Measurements from ENCODE around the gene RAD51D.

DNA sequence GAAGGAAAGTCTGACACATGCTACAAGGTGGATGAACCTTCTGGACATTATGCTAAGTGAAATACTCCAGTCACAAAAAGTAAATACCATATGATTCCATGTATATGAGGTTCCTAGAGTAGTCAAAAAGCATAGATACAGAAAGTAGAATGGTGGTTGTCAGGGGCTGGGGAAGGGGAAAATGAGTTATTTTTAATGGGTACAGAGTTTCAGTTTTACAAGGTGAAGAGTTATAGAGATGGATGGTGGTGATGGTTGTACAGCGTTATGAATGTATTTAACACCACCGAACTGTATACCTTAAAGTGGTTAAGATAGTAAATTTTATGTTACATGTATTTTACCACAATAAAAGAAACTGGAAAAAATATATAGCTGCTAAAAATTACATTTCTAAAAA is 17.9 kb downstream of the RAD51D start:
- TF ChIP-seq, protein P1, sequence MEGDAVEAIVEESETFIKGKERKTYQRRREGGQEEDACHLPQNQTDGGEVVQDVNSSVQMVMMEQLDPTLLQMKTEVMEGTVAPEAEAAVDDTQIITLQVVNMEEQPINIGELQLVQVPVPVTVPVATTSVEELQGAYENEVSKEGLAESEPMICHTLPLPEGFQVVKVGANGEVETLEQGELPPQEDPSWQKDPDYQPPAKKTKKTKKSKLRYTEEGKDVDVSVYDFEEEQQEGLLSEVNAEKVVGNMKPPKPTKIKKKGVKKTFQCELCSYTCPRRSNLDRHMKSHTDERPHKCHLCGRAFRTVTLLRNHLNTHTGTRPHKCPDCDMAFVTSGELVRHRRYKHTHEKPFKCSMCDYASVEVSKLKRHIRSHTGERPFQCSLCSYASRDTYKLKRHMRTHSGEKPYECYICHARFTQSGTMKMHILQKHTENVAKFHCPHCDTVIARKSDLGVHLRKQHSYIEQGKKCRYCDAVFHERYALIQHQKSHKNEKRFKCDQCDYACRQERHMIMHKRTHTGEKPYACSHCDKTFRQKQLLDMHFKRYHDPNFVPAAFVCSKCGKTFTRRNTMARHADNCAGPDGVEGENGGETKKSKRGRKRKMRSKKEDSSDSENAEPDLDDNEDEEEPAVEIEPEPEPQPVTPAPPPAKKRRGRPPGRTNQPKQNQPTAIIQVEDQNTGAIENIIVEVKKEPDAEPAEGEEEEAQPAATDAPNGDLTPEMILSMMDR (IDR thresholded peaks at IDR 0.05; ENCODE audit: extremely low read depth in 1 of 2, insufficient read depth in 1 of 2, low read depth in 1 of 2, low read length in 2 of 2): no peak
- TF ChIP-seq POLR2A (IDR thresholded peaks at IDR 0.05; ENCODE audit: low read depth, low read length) (no peak), POLR2AphosphoS5 (IDR thresholded peaks at IDR 0.05; ENCODE audit: insufficient read depth, low read depth, low read length) (no peak), FOS (IDR thresholded peaks at IDR 0.05; ENCODE audit: borderline replicate concordance, insufficient read depth, low read length) (no peak), EZH2 (IDR thresholded peaks at IDR 0.05; ENCODE audit: borderline replicate concordance, low read depth, low read length, severe bottlenecking) (no peak), MYC (IDR thresholded peaks at IDR 0.05; ENCODE audit: low read depth, low read length) (no peak), JUN (IDR thresholded peaks at IDR 0.05; ENCODE audit: borderline replicate concordance, insufficient read depth, insufficient read length, low read depth) (no peak), GATA2 (IDR thresholded peaks at IDR 0.05; ENCODE audit: insufficient read depth, insufficient read length, low read depth, low read length) (no peak)
- TF ChIP-seq, protein P2, sequence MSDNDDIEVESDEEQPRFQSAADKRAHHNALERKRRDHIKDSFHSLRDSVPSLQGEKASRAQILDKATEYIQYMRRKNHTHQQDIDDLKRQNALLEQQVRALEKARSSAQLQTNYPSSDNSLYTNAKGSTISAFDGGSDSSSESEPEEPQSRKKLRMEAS (IDR thresholded peaks at IDR 0.05; ENCODE audit: insufficient read depth, insufficient read length): no peak

All from endothelial cell of umbilical vein (primary cell).